LNCAP (cell line): ENCODE results near the gene RIMKLA.

Experiments used
- TF ChIP-seq, protein P1 (sequence below): fragments of 450-650 bp; IDR thresholded peaks from 2 replicates; pipeline ENCODE4 v1.5.1; 2017; ENCODE audit warnings: mild to moderate bottlenecking

Gene RIMKLA, protein sequence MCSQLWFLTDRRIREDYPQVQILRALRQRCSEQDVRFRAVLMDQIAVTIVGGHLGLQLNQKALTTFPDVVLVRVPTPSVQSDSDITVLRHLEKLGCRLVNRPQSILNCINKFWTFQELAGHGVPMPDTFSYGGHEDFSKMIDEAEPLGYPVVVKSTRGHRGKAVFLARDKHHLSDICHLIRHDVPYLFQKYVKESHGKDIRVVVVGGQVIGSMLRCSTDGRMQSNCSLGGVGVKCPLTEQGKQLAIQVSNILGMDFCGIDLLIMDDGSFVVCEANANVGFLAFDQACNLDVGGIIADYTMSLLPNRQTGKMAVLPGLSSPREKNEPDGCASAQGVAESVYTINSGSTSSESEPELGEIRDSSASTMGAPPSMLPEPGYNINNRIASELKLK

DNA sequence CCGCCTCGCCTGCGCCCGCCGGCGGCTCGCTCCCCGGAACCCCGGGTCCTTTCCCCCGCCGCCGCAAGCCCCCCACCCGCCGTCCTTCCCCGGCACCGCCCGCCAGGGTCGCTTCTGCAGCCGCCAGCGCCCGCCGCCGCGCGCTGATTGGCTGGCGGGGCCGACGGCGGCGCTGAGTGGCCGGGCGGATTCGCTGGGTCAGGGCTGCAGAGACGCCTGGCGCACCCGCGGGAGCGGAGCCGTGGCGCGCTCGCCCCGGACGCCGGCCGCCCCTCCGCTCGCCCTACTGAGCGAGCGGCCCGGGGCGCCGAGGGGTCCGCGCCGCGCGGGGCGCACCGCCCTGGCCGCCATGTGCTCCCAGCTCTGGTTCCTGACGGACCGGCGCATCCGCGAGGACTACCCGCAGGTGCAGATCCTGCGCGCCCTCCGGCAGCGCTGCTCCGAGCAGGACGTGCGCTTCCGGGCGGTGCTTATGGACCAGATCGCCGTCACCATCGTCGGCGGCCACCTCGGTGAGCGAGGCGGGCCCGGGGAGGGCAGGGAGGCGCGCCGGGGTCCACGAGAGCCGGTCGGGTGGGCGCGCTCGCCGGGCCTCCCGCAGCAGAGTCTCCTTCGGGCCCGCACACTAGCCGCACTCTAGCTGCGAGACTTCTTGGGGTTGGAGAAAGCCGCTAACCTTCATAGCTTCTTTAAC, at the start of gene RIMKLA:
Gene RIMKLA, plus strand, starts transcription at position 207 of the 694 bp plus-strand sequence. Its CDS starts 143 bp downstream, at position 350.
- TF ChIP-seq, protein P1, sequence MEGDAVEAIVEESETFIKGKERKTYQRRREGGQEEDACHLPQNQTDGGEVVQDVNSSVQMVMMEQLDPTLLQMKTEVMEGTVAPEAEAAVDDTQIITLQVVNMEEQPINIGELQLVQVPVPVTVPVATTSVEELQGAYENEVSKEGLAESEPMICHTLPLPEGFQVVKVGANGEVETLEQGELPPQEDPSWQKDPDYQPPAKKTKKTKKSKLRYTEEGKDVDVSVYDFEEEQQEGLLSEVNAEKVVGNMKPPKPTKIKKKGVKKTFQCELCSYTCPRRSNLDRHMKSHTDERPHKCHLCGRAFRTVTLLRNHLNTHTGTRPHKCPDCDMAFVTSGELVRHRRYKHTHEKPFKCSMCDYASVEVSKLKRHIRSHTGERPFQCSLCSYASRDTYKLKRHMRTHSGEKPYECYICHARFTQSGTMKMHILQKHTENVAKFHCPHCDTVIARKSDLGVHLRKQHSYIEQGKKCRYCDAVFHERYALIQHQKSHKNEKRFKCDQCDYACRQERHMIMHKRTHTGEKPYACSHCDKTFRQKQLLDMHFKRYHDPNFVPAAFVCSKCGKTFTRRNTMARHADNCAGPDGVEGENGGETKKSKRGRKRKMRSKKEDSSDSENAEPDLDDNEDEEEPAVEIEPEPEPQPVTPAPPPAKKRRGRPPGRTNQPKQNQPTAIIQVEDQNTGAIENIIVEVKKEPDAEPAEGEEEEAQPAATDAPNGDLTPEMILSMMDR: no peak

DNA sequence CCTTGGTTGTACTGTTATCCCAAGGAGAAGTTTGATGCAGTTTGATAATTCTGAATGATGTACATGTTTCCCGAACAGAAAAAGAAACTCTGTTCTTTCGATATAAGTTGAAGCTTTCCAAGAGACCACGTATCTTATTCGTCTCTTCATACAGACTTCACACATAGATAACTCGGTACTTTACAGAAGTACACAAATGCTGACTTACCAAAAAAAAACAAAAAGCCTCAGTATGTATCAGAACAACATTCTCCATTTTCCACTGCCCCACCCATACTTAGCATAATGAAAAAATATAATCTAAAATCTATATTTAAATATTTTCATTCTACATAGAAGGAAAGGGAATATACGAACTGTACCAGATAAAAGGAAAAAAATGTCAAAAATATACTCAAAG, 47.7 kb upstream of the RIMKLA start:
- TF ChIP-seq, protein P1: no peak

DNA sequence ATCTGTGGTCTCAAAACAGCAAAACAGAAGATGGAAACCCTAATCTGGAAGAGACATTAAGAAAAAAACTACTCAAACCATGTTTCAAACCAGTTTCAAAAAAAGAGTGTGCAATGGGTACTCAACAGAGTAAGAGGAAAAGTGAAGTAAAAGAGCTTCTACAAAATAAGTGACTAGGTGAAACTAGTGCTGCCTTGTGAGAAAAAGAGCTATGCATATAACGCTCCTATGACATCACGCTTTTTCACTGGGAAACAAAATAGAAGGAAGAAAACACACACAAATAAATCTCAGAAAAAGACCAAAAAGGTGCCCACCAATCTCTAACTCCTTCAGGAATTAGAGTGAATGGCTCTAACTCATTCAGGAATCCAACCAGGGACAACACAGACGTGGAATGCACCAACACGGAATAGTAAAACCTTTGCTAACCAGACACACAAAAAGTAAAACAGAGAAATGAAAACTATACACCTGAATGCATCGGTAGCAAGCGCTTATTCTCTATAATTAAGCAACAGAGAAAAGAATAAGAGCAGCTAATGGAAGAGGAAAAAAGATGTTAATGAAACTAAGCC, 46.8 kb upstream of the RIMKLA start:
- TF ChIP-seq, protein P1: no peak

DNA sequence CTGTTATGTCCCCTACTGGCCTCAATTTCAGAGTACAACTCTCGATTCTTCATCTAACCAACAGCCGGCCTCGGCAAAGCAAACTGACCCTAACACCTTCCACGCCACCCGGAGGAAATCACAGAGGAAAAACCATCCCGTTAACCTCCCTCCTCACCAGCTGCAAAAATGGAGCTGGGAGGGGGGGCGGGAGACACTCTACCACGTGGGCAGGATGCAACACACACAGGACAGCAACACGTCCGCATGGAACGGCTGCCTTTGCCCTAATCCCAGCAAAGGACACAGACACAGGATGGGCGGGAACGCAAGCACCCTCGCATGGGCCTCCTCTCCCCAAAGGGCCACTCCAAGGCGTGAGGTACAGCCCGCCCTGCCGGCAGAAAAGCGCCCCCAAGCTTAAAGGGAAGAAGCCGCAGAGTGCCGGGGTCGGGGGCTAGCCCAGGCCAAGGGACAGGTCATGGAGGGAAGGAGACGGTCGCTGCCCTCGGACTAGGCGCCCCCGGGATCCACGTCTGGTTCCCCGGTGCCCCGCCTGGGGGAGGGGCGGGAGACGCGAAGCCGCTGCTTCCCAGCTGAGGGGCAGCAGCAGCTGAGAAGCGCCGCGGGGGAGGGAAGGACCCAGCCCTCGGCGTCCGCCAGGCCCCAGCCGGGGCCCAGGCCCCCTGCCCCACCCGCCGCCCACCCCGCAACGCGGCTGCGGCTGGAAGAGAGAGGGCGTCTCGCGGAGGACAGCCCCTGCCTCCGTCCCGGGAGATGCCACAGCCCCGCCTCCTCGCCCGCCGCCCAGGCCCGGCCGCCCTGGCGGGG, 46.1 kb upstream of the RIMKLA start:
- TF ChIP-seq, protein P1: no peak

DNA sequence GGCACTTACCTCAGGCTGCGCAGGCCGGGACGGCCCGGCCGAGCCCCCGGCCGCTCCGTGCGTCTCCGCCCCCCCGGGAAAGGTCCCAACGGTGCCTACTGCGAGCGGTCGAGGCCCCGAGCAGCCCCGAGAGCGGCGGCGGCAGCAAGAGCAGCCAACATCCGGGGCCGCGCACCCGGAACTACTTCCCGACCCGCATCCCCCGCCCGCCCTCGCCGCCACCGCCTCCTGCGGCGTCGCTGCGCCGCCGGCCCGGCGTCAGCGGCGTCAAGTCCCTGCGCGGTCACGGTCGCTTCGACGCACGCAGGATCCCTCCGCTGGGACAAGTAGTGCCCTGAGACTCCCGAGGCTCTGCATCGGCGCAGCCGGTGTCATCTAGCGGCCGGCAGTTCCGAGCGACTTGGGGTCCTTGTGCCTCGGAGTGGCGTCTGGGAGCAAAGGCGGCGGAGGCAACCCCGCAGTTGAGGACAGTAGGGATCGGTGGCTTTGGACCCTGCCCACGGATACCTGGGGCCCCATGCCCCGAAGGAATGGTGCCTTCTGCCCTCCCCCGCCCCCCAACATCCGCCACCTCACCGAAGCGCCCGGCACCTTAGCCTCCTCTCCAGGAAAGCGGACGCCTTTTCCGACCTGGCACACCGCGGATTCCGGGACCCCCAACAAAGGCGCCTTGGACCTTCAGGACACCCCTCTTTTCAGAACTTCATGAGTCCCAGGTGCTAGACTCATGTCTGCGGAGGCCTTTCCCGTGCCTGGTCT, 45.4 kb upstream of the RIMKLA start, which contains the start of gene FOXJ3:
Gene FOXJ3, minus strand, starts transcription at position 186 of the 759 bp plus-strand sequence. CDS start 24,142 bp downstream, outside the sequence.
- TF ChIP-seq, protein P1: no peak

DNA sequence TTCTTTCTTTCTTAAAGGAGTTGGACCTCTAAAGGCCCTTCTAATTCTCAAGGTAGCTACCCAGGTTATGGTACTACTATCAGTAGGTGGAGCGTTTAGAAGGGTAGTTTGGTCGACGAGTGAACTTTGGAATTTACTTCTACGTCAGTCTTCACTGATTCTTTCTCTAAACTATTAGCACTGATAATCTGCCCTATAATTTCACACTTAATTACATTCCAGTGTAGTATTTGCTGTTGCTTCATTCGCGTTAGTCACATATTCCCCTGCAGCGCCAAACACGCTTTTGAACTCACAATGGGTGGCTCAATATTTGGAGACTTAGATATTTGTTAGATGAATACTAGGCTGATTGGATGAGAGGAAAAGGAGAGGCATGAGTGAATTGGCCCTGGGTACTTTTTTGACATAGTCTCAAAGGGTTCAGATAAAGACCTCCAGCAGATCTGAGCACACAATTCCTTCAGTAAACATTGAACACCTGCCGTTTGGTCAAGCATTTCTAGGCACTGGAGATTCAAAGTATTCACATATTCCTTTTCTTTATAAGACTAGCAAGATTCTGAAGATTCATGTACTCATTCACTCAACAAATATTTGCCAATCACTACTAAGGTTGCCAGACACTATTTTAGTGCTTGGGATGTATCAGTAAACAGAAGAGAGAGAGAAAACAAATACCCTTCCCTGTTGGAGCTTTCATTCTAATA, 44.6 kb upstream of the RIMKLA start:
- TF ChIP-seq, protein P1: no peak
